ENCODE measurements around the gene SELENOI.
"Not testable (repeated sequence)": the region's sequence is repeated elsewhere in the genome, so short reads cannot be mapped to it uniquely, and the experiment has no call there.

SELENOI gene

GRCh38 chr2:26347286-26347865 lies 1.4 kb downstream of the SELENOI start:
- no peak for DNase-seq (ENCODE audit: extremely low read depth, insufficient read length)
- TF ChIP-seq CTCF (IDR thresholded peaks at IDR 0.05; ENCODE audit: insufficient read depth, low read length, poor library complexity, severe bottlenecking): no peak
- Histone ChIP-seq H3K36me3 (ENCODE audit: control insufficient read depth, insufficient read depth, low read length) (no peaks in the 10 kb centered on the region; the same call in 1 of the 2 replicates), H3K27me3 (replicated peaks; ENCODE audit: control insufficient read depth, insufficient read depth, low read length) (no peaks in the 10 kb centered on the region), H3K4me3 (replicated peaks; ENCODE audit: low read depth, low read length) (peak overlapping the region; percentile 79)

GRCh38 chr2:26349690-26350089 lies 3.7 kb downstream of the SELENOI start:
- Histone ChIP-seq H3K27me3 (replicated peaks; ENCODE audit: control insufficient read depth, insufficient read depth, low read length) (no peaks in the 10 kb centered on the region), H3K4me3 (replicated peaks; ENCODE audit: low read depth, low read length) (no peak overlapping the region), H3K36me3 (ENCODE audit: control insufficient read depth, insufficient read depth, low read length) (no peaks in the 10 kb centered on the region; the same call in 1 of the 2 replicates)
- TF ChIP-seq CTCF (IDR thresholded peaks at IDR 0.05; ENCODE audit: insufficient read depth, low read length, poor library complexity, severe bottlenecking): no peak
- DNase-seq (ENCODE audit: extremely low read depth, insufficient read length): no peak

GRCh38 chr2:26351375-26352090 lies 5.6 kb downstream of the SELENOI start:
- no peaks in the 10 kb centered on the region; the same call in 1 of the 2 replicates for H3K36me3 ChIP-seq (ENCODE audit: control insufficient read depth, insufficient read depth, low read length)
- H3K4me3 ChIP-seq (replicated peaks; ENCODE audit: low read depth, low read length): no peak overlapping the region
- DNase-seq (ENCODE audit: extremely low read depth, insufficient read length): no peak
- no peak for TF ChIP-seq CTCF (IDR thresholded peaks at IDR 0.05; ENCODE audit: insufficient read depth, low read length, poor library complexity, severe bottlenecking)
- no peaks in the 10 kb centered on the region for H3K27me3 ChIP-seq (replicated peaks; ENCODE audit: control insufficient read depth, insufficient read depth, low read length)

- DNase-seq (ENCODE audit: extremely low read depth, insufficient read length): no peak
- H3K36me3 ChIP-seq (ENCODE audit: control insufficient read depth, insufficient read depth, low read length): peaks cover 1% of the 10 kb centered on the region
- H3K4me3 ChIP-seq (replicated peaks; ENCODE audit: low read depth, low read length): no peak overlapping the region
- H3K27me3 ChIP-seq (replicated peaks; ENCODE audit: control insufficient read depth, insufficient read depth, low read length): no peaks in the 10 kb centered on the region
- no peak for TF ChIP-seq CTCF (IDR thresholded peaks at IDR 0.05; ENCODE audit: insufficient read depth, low read length, poor library complexity, severe bottlenecking)
These were observed 6.9 kb downstream of the SELENOI start for GRCh38 chr2:26352892-26353291.

DNA sequence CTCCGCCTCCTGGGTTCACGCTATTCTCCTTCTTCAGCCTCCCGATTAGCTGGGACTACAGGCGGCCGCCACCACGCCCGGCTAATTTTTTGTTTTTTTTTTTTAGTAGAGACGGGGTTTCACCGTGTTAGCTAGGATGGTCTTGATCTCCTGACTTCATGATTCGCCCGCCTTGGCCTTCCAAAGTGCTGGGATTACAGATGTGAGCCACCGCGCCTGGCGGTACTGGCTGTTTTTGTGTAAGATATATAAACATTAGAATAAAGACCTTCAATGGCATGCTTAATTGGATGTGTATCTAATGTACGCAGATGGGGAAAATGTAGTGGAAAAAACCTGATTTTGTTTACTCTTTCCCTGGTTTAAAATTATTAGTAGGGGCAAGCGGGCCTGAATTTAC lies 8.5 kb downstream of the SELENOI start:
- H3K4me3 ChIP-seq (replicated peaks; ENCODE audit: low read depth, low read length); DNase-seq (ENCODE audit: extremely low read depth, insufficient read length); H3K36me3 ChIP-seq (ENCODE audit: control insufficient read depth, insufficient read depth, low read length); H3K27me3 ChIP-seq (replicated peaks; ENCODE audit: control insufficient read depth, insufficient read depth, low read length): not testable (repeated sequence)

DNA sequence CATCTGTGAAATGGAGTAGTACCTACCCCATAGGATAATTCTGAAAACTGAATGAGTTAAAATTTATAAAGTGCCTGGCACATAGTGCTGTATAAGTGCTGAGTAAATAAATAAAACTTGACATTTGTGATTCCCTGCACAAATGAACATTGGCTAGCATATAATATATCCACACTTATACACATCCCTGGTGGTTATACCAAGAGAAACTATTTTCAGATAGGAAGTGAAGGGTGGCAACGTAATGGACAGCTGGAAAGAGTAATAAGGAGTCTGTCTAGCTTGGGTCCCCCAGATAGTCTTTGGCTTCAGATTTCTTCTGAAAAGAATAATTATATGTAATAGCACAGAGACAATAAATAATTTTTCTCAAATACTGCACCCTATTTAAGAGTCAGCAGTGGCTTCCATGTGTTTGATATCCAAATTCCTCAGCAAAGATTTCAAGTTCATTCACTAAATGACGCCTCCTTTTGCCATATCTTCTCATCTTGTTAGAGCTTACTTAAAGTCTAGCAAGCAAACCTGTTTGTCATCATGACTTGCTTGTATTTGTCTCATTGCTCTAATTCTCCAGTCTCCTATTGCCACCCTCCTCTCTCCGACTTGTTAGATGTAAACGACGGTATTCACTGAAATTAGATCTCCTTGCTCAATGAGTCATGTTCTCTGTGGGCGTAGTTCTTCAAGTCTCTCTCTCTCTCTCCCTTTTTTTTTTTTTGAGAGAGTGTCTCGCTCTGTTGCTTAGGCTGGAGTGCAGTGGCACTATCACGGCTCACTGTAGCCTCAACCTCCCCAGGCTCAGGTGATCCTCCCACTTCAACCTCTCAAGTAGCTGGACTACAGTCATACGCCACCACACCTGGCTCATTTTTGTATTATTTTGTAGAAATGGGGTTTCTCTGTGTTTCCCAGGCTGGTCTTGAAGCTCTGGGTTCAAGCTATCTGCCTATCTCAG lies 9.4 kb downstream of the SELENOI start:
- H3K4me3 ChIP-seq (replicated peaks; ENCODE audit: low read depth, low read length): no peak overlapping the region
- H3K27me3 ChIP-seq (replicated peaks; ENCODE audit: control insufficient read depth, insufficient read depth, low read length): no peaks in the 10 kb centered on the region
- H3K36me3 ChIP-seq (ENCODE audit: control insufficient read depth, insufficient read depth, low read length): peaks cover 1% of the 10 kb centered on the region
- no peak for DNase-seq (ENCODE audit: extremely low read depth, insufficient read length)
- TF ChIP-seq CTCF (IDR thresholded peaks at IDR 0.05; ENCODE audit: insufficient read depth, low read length, poor library complexity, severe bottlenecking): no peak

Data from GM06990 (cell line).